Caco-2 (cell line): ENCODE measurements around the gene HYAL3. TPM values are rescaled to one million over a fixed set of nuclear protein-coding genes. Genes with fewer than 3 reads are reported as not detected.

Source experiments
- BruUV-seq: library from RNA; stranded (reverse); fragments of 400-500 nt; replicated peaks from 2 replicates; lab custom pipeline; 2021; lab: Mats Ljungman, UMichigan
- CTCF ChIA-PET: fragments of 300-600 bp; sonication (Branson Sonifier 250); formaldehyde crosslinking; loops from one replicate; lab custom pipeline; 2022; ENCODE audit warnings: antibody characterized with exemption; lab: Charles Lee
- POLR2A ChIA-PET: fragments of 300-600 bp; sonication (Branson Sonifier 250); formaldehyde crosslinking; loops from one replicate; lab custom pipeline; 2022; ENCODE audit warnings: antibody characterized with exemption; lab: Charles Lee
- DNase-seq, 2 experiments: peaks; one replicate each; pipeline versions ENCODE4 v3.0.0 to v3.0.0-alpha.2; 2020 to 2022
- H3K27me3 ChIP-seq: replicated peaks from 2 replicates; pipeline ENCODE4 v1.6.0; 2011; ENCODE audit warnings: low read length; ENCODE audit not compliant: control insufficient read depth, insufficient read depth
- H3K36me3 ChIP-seq: 2 replicates; pipeline ENCODE4 v1.5.1; 2011; ENCODE audit warnings: low read length; ENCODE audit not compliant: control insufficient read depth, insufficient read depth
- H3K4me1 ChIP-seq: fragments of 250-450 bp; sonication (Bioruptor Pico); 2 replicates; pipeline ENCODE4 v1.5.1; 2020; ENCODE audit warnings: mild to moderate bottlenecking
- H3K4me3 ChIP-seq: 2 replicates; pipeline ENCODE4 v1.5.1; 2011; ENCODE audit warnings: low read depth, mild to moderate bottlenecking, control low read depth, low read length
- H3K9me3 ChIP-seq: fragments of 250-450 bp; sonication (Bioruptor Pico); 2 replicates; pipeline ENCODE4 v1.5.1; 2020; ENCODE audit warnings: mild to moderate bottlenecking, moderate library complexity
- H3K27ac Mint-ChIP-seq: one replicate; pipeline ENCODE4 v1.8.0; 2022; ENCODE audit warnings: mixed read lengths; ENCODE audit not compliant: unreplicated experiment
- H3K27me3 Mint-ChIP-seq: one replicate; pipeline ENCODE4 v1.8.0; 2022; ENCODE audit warnings: mixed read lengths; ENCODE audit not compliant: insufficient read depth, unreplicated experiment
- H3K36me3 Mint-ChIP-seq: one replicate; pipeline ENCODE4 v1.8.0; 2022; ENCODE audit warnings: mild to moderate bottlenecking, mixed read lengths; ENCODE audit not compliant: insufficient read depth, unreplicated experiment
- H3K4me1 Mint-ChIP-seq: one replicate; pipeline ENCODE4 v1.8.0; 2022; ENCODE audit warnings: low read depth, mixed read lengths; ENCODE audit not compliant: unreplicated experiment
- H3K4me3 Mint-ChIP-seq: one replicate; pipeline ENCODE4 v1.8.0; 2022; ENCODE audit warnings: mild to moderate bottlenecking, moderate library complexity, mixed read lengths; ENCODE audit not compliant: unreplicated experiment
- H3K9me3 Mint-ChIP-seq: one replicate; pipeline ENCODE4 v1.8.0; 2022; ENCODE audit warnings: mixed read lengths; ENCODE audit not compliant: unreplicated experiment
- intact Hi-C: fragments of 100-400 bp; cut with micrococcal nuclease; formaldehyde crosslinking; loops from one replicate; pipeline ENCODE4 v1.10.0; 2022; ENCODE audit not compliant: unreplicated experiment
- total RNA-seq: library from RNA; stranded (reverse); gene quantifications from 2 replicates; pipeline ENCODE4 v1.2.3, GENCODE V29; 2022
- TF ChIP-seq, protein P1 (sequence below), 2 experiments: fragments of 200-600 bp in 1 of 2; IDR thresholded peaks; 1 replicate in 1 of 2; 2 replicates in 1 of 2; pipeline versions ENCODE4 v1.5.1 to v1.8.0; 2011 to 2022; ENCODE audit warnings: antibody characterized with exemption in 1 of 2, control low read depth in 1 of 2, inconsistent platforms in 1 of 2, low read depth in 1 of 2, low read length in 1 of 2, mild to moderate bottlenecking in 1 of 2, moderate library complexity in 1 of 2; ENCODE audit not compliant: insufficient read depth in 1 of 2, severe bottlenecking in 1 of 2, unreplicated experiment in 1 of 2

The HYAL3 gene
- total RNA-seq, 1 experiment from 2014 or later = 5.2 TPM

DNA sequence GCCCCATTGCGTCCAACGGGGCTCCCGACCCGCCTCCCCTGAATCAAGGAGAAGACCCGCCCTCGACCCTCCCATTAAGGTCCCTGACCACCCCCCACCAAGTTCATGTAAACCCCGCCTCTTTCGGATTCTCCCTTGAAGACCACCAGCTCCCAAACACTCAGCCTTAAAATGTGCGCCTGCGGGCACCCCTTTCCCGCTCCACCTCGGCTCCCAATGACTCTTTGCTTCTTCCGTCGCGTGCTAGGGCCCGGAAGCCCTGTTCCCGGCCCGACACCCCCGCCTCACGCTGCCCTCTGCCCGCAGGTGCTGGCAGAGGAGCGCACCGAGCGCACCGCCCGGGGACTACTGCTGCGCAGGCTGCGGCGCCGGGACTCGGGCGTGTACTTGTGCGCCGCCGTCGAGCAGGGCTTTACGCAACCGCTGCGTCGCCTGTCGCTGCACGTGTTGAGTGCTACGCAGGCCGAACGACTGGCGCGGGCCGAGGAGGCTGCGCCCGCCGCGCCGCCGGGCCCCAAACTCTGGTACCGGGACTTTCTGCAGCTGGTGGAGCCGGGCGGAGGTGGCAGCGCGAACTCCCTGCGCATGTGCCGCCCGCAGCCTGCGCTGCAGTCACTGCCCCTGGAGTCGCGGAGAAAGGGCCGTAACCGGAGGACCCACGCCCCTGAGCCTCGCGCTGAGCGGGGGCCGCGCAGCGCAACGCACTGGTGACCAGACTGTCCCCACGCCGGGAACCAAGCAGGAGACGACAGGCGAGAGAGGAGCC lies 23.0 kb downstream of the HYAL3 start:
- Mint-ChIP-seq H3K27ac (no peak overlapping the region), H3K36me3 (peaks cover 8% of the 10 kb centered on the region), H3K9me3 (no peaks in the 10 kb centered on the region), H3K27me3 (no peaks in the 10 kb centered on the region), H3K4me1 (peaks cover 16% of the 10 kb centered on the region), H3K4me3 (no peak overlapping the region)
- H3K4me1 ChIP-seq = peaks cover 25% of the 10 kb centered on the region
- CTCF ChIA-PET = no interaction called here
- POLR2A ChIA-PET = interaction anchor here (0.6 kb wide), 1 partner anchor 52 kb away, joined by 3 read pairs; the partner anchor contains the start of gene TUSC2
- H3K9me3 ChIP-seq = no peaks in the 10 kb centered on the region
- TF ChIP-seq, protein P1, sequence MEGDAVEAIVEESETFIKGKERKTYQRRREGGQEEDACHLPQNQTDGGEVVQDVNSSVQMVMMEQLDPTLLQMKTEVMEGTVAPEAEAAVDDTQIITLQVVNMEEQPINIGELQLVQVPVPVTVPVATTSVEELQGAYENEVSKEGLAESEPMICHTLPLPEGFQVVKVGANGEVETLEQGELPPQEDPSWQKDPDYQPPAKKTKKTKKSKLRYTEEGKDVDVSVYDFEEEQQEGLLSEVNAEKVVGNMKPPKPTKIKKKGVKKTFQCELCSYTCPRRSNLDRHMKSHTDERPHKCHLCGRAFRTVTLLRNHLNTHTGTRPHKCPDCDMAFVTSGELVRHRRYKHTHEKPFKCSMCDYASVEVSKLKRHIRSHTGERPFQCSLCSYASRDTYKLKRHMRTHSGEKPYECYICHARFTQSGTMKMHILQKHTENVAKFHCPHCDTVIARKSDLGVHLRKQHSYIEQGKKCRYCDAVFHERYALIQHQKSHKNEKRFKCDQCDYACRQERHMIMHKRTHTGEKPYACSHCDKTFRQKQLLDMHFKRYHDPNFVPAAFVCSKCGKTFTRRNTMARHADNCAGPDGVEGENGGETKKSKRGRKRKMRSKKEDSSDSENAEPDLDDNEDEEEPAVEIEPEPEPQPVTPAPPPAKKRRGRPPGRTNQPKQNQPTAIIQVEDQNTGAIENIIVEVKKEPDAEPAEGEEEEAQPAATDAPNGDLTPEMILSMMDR (IDR thresholded peaks at IDR 0.05; ENCODE audit: insufficient read depth in 1 of 2, low read depth in 1 of 2, low read length in 1 of 2, severe bottlenecking in 1 of 2, unreplicated experiment in 1 of 2) = no peak
- BruUV-seq = no TSS peak
- H3K27me3 ChIP-seq = no peaks in the 10 kb centered on the region
- DNase-seq = no peak
- H3K36me3 ChIP-seq = peaks cover 2% of the 10 kb centered on the region
- no peak overlapping the region for H3K4me3 ChIP-seq
- intact Hi-C loops = no loop called here

DNA sequence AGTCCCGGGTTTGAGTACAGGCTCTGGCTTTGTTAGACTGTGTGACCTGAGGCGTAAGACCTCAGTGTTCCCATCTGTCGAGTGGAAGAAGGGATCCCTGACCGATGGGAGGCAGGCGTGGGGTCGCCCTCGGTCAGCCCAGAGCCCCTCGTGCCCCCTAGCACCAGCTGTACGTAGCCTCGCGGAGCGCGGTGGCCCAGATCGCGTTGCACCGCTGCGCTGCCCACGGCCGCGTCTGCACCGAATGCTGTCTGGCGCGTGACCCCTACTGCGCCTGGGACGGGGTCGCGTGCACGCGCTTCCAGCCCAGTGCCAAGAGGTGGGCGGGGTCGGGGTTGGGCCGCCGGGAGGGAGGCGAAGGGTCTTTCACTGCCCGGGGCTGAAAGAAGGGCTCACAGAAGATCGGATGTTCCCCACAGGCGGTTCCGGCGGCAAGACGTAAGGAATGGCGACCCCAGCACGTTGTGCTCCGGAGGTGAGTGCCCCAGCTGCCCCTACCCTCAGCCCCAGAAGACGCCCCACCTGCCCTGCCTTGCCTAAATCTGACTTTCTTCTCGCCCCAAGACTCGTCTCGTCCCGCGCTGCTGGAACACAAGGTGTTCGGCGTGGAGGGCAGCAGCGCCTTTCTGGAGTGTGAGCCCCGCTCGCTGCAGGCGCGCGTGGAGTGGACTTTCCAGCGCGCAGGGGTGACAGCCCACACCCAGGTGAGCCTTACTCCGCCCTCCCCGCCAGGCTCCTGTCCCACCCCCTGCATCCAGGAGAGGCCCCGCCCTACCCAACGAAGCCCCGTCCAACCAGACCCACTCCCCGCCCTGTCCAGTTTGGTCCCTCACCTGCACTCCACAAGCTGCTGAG lies 23.8 kb downstream of the HYAL3 start:
- peaks cover 16% of the 10 kb centered on the region for H3K4me1 Mint-ChIP-seq
- POLR2A ChIA-PET = no interaction called here
- H3K9me3 ChIP-seq = no peaks in the 10 kb centered on the region
- no peaks in the 10 kb centered on the region for H3K9me3 Mint-ChIP-seq
- H3K4me3 Mint-ChIP-seq = no peak overlapping the region
- peaks cover 8% of the 10 kb centered on the region for H3K36me3 Mint-ChIP-seq
- no peaks in the 10 kb centered on the region for H3K27me3 ChIP-seq
- no peak overlapping the region for H3K4me3 ChIP-seq
- no peaks in the 10 kb centered on the region for H3K27me3 Mint-ChIP-seq
- no TSS peak for BruUV-seq
- no peak for DNase-seq
- H3K36me3 ChIP-seq = peaks cover 2% of the 10 kb centered on the region
- intact Hi-C loops = no loop called here
- H3K4me1 ChIP-seq = peaks cover 33% of the 10 kb centered on the region
- no peak overlapping the region for H3K27ac Mint-ChIP-seq
- TF ChIP-seq, protein P1 (IDR thresholded peaks at IDR 0.05; ENCODE audit: insufficient read depth in 1 of 2, low read depth in 1 of 2, low read length in 1 of 2, severe bottlenecking in 1 of 2, unreplicated experiment in 1 of 2) = no peak
- CTCF ChIA-PET = interaction anchor here (1.3 kb wide), 1 partner anchor 17 kb away, joined by 4 read pairs; no protein-coding TSS in a partner anchor
